RPMI8226 (cell line): ENCODE data around the gene RPGR.

Experiments used
- DNase-seq: peaks from one replicate; pipeline ENCODE4 v3.0.0-alpha.2; 2015

Gene RPGR

DNA sequence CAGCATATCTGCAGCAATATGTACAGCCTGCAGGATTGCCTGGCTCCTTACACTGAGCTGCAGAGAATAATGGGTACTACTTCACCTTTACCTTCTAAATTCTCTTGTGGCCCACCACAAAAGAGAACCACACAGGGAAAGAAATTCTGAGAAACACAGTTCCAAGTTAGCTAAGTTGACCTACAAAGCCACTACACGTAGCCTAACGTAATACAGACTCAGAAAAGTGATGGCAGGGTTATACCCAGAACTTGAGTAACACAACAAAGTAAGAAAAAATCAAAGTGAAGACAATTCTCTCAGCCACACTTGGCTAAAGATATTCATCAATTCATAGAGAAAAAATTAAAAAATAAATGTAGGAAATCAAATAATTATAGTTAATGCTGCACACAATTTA, 80.3 kb downstream of the RPGR start:
- no peak for DNase-seq

DNA sequence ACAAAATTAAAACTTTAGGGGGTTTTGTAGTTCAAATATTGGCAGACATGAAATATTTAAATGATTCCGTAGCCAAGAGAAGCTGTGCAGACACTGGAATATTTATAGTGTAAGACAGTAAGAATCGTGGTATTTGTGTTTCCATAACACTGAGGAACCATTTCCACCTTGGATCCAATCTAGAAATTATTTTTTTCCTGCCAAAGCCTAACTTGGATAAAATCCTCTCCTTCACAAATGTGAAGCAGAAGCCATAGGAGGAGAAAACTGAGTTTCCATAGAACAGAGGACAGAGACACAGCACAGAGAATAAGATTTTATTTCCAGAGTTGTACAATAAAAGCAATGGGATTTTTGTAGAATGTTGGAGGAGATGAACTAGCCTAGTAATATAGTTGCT, 86.8 kb downstream of the RPGR start:
- DNase-seq: no peak

GRCh38 chrX:38236901-38237615, 90.3 kb downstream of the RPGR start:
- DNase-seq: no peak

GRCh38 chrX:38233891-38234667, 93.2 kb downstream of the RPGR start:
- no peak for DNase-seq

DNA sequence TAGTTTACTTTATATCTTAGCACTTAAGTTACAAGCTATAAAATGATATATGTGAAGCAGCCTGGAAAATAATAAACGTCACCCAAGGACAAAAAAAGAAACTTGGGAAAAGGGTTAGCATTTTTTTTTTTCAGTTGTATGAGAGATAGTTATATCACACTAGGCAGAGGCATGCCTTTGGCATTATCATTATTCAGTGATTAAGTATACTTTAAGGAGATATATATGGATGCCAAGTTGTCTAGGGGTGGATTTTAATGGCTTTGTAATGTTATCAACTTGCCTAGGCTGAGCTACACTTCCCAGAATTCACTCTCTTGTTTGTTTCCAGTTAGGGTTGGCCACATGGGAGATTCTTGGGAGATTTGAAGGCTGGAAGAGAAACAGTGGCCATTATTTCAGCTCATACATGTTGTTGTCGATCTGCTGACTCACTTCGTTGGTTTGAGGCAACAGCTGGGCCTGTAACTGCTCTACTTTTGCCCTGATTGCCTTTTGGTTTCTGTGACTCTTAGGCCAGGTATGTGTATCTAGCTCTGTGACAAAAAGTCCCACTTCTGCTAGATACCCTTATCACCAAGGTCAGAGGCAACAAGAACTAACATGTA, 95.1 kb downstream of the RPGR start:
- DNase-seq: no peak

DNA sequence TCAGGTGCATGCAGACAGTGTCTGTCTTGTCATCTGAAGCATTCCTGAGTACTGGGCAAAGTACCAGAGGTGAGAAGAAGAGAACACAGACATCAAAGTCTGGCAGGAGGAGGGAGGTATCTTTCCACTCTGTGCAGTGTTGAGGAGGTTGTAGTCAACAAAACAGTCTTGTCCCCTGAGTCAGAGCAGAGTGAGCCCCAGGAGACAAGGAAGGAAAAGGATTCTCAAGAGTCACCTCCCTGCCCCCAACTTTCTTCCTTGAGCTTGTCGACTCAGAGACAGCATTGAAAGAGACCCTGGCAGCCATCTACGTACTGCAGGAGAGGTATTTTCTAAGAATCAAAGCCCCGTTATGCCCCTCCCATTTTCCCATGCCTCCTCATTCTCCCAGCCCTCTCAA, 102.2 kb downstream of the RPGR start:
- no peak for DNase-seq

GRCh38 chrX:38224160-38224559, 103.1 kb downstream of the RPGR start:
- DNase-seq: no peak

- no peak for DNase-seq
These were observed 105.8 kb downstream of the RPGR start for GRCh38 chrX:38221391-38221929.

DNA sequence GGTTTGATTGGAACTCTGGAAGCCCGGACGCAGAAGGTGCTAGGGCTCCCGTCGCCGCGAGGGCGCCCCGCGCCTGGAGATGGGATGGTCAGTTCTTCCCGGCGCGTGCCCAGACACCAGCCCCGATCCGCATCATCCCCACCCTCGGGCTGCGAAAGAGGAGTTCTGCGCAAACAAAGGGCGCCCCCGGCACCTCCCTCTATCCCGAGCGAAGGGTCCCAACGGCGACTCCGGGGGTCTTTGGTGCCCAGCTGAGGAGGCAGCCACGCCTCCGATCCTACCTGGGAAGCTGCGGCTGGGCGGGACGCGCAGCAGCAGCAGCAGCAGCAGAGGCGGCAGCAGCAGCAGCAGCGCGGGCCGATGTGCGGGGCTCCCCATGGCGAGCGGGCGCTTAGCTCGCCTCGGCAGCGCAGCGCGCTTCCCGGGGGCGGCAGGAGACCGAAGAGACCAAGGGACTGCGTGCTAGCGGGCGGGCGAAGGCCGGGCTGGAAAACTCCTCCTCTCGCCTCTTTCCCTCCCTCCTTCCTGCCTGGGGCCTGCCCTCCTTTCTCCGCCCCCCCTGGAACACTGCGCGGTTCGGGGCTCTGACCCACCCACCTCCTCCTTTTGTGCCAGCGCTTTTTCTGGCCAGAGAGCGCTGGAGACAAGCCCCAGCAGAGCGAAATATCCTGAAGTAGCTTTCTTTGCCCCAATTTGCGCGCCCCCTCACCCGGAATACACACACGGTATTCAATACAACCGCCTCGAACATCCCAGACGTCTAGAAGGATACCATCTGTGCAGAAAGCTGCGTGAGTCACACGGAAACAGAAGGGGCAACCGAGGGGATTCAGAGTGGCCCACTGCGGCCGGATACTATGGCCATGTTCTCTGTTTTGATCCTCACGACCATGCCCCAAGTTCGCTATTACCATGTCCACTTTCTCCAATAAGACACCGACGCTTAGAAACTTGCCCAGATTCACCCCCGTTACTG, 106.6 kb downstream of the RPGR start, which contains the start of gene SRPX:
Gene SRPX, minus strand, starts transcription at position 457 of the 976 bp plus-strand sequence. Its CDS starts 79 bp downstream, at position 378.
- DNase-seq: no peak

DNA sequence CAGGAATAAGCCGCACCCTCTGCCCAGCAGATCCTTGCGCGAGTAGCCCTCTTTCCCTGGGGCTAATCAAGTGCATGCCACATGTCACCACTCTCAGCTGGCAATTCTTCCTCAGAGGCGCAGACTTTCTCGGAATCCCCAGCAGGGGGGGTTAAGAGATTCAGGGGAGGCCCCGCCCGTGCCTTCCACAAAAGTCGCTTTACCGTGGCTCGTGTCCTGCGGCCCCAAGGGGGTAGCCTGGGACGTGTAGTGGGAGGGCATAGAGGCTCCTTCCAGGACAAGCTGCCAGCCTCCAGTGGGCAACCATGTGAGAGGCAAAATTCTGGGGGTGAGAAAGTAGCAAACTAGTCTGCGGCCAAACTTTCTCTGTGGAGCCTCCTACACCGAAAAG, 107.3 kb downstream of the RPGR start:
- DNase-seq: peak; percentile 80
